Measurements from ENCODE around the gene UGT1A8.

UGT1A8 gene

DNA sequence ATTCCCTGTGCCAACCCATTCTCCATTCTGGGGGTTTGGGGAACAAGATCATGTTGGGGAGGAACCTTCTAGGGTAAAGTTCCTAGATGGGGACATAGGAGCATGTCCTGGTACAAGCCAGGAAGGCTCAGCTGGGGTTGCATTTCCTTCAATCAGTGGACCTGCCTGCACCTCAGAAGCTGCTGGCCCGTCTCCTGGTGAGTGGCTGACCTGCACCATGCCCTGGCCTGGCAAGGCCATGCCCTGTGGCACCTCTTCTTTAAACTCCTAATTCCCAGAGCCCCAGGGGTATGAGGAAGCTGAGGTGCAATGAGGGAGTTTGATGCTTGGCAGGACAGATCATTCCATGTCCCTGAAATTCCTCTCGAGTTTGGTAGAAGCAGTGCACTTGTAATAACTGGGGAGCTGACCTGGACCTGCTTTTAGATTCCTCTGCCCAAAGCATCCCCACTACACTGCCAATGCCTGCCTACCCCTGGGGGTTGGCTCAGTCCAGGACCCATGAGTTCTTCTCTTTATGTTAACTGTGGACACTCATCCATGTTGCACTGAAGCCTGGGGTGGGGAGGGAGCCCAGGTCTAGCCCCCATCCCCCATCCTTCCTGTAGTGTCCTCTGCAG lies 186.0 kb downstream of the UGT1A8 start:
- no peak for DNase-seq

DNA sequence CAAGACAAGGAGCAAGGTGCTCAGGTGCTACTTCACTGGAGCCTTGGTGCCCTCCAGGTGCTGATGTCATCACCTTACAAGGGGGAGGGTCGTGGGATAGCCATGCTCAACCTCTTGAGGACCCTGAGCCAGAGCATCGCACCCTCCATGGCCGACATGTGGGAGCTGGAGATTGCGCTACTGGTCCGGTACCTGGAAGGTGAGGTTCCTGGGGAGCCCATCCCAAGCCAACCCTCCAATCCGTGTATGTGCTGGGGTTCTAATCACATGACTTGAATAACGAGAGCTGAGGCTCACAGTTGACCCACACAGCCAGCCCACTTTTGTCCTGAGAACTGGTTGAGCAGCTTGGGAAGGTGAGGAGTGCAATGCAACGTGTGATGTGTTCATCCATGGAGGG lies 186.6 kb downstream of the UGT1A8 start:
- DNase-seq, result no peak

GRCh38 chr2:233807215-233807865 lies 189.9 kb downstream of the UGT1A8 start:
- no peak for DNase-seq

DNA sequence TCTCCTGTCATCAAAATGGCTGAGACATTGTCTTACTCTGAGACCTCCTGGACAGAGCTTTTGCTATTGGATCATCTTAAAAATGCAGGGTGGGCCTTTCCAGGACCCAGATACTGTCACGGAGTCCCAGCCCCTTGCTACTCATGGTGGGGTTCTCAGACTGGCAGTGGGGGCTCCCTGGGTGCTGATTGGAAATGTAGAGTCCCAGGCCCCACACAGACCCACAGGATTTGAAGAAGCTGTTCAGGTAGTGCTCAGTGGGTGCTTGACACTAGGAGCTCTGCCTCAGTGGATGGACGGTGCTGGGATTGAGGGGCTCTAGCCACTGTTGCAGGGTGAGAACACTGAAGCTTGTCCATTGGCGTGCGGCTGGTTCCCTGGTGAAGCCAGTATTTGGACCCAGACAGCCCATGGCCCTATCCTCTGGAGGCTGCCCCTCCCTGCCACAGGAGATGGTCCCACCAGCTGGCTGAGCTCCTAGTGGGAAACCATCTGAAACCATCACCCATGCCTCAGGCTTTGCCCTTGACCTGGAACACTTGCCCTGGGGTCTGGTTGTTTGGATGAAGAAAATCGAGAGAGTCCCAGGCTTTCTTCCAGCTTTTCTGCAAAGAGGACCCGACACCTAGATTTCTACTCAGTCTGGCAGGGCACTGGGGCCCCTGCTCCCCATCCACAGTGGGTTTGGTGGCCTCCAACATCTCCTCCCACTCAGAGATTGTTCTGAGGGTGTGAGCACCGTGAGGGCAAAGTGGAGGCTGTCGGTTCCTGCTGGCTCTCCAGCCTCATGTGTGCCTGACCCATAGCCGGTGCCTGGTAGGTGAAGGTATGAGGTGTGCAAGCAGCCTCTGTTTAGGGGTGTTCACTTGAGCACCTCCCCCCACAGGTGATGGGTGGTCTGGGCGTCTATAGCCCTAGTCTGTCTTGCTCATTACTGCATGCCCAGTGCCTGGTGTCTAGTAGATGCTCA lies 190.8 kb downstream of the UGT1A8 start:
- DNase-seq, result no peak

GRCh38 chr2:233810385-233810784 lies 193.0 kb downstream of the UGT1A8 start:
- no peak for DNase-seq

- DNase-seq, result no peak
These were observed 193.7 kb downstream of the UGT1A8 start for GRCh38 chr2:233811087-233811486.

GRCh38 chr2:233811732-233812131 lies 194.3 kb downstream of the UGT1A8 start:
- DNase-seq, result no peak

- DNase-seq, result no peak
These were observed 196.0 kb downstream of the UGT1A8 start for GRCh38 chr2:233813236-233814055.

GRCh38 chr2:233814056-233814835 lies 196.8 kb downstream of the UGT1A8 start:
- no peak for DNase-seq

GRCh38 chr2:233815861-233816260 lies 198.4 kb downstream of the UGT1A8 start:
- no peak for DNase-seq

DNA sequence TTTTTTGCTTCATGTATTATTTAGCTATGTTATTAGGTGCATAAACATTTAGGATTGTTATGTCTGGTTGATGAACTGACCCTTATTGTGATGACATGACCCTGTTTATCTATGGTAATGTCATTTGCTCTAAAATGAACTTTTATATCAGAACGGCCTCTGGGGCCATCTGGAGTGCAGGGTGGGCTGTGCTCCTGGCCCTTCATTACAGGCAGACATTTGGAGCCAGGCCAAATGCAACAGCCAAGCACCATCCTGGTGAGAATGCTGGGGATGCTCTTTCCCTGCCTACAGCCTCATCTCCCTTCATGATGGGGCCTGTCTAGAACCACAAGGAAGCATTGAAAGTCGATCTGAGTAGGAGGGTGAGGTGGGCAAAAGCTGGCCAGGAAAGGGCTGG lies 198.9 kb downstream of the UGT1A8 start:
- DNase-seq, result no peak

GRCh38 chr2:233816771-233817170 lies 199.3 kb downstream of the UGT1A8 start:
- DNase-seq, result no peak

GRCh38 chr2:233817361-233817911 lies 200.0 kb downstream of the UGT1A8 start:
- DNase-seq, result no peak

- no peak for DNase-seq
These were observed 200.7 kb downstream of the UGT1A8 start for GRCh38 chr2:233817995-233818638.

DNA sequence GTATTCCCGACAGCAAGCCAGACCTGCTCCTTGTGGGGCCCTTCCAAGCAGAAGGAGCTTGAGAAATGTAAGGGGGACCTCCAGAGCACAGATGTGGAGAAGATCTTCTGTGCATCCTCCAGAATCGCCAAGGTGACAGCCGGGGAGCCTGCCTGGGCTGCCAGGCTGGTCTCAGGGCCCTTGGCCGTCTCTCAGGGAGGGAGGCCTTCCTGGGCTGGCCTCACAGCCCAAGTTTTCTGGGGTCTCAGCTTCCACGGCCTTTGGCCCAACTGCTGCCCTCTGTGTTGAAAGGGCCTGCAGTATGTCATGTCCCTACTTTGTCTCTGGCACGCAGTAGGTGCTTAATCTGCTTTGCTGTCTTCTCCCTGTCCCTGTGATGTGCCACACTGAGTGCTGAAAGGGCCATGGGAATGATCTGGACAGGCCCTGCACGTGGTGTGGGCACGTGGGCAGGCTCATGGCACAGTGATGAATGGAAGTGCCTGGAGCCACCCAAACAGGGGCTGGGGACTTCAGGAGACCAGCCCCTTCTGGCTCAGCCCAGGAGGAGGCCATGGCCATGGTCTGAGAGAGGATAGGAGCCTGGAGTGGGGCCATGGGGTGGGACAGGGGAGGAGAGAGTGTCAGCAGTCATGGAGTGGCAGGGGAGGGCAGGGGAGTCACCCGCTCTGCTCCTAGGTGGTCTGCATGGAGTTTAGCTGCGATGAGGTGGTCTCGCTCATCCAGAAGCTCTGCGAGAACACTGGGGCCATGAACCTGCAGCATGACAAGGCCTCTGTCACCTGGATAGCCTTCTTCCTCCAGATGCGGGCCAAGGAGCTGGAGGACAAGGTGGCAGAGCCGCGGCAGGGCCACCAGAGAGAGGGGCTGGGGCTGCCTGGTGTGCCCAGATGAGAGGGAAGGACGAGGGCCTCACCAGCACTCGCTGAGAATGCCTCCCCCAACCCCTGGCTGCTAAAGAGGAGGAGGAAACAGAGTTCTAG lies 201.5 kb downstream of the UGT1A8 start:
- no peak for DNase-seq

DNA sequence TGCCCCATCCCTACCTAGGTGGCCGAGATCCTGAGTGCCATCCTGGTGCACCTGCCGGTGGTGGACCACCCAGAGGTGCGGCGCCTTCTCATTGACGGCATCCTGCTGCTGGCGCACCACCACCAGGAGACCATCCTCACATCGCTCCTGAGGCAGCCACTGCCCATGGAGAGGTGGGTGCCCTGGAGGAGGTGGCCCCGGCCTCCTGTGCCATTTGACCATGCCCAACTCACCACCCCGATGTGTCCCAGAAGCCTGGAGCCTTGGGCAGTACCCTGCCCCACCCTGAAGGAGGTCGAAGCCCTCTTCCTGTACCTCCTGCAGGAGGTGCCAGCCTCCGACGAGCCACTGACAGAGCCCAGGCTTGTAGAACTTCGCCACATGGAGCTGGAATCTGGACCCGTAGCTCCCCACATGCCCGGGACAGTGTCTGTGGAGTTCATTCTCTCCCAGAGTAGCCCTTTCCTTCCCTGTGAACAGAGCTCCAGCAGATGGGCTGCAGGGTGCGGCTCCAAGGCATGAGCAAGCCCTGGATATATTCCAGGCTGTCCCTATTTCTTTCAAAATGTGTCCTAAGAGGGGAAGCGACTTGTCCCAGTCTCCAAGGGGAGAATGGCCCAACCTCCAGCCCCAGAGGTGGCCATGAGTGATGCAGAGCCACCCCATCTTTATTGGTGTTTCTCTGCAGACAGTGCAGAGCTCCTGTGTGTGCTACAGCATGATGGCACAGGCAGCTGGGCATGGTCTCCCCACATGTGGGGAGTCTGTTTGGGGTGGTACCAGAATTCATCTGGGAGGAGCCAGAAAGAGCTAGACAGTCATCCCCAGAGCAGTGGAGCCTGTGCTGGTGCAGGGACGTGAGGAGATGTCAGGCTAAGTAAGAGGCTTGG lies 202.7 kb downstream of the UGT1A8 start:
- DNase-seq, result no peak

DNA sequence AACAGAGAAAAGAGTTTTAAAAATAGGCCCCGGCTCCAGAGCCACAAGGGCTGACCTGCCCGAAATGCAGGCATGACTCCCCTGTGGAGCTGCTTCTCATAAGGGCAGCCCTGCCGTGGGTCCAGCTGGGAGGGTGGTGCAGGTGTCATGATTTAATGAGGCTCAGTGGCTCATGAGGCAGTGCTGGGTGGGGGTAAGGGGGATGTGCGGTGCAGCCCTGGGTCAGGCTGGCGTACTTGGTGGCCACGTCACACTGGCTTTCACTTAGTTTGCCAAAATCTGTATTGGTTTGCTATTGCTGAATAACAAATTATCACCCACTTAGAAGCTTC lies 203.3 kb downstream of the UGT1A8 start:
- DNase-seq, result no peak

GRCh38 chr2:233821196-233821595 lies 203.8 kb downstream of the UGT1A8 start:
- no peak for DNase-seq

GRCh38 chr2:233821709-233822100 lies 204.3 kb downstream of the UGT1A8 start:
- no peak for DNase-seq
